Measurements from ENCODE around the gene STAB1.

The STAB1 gene

DNA sequence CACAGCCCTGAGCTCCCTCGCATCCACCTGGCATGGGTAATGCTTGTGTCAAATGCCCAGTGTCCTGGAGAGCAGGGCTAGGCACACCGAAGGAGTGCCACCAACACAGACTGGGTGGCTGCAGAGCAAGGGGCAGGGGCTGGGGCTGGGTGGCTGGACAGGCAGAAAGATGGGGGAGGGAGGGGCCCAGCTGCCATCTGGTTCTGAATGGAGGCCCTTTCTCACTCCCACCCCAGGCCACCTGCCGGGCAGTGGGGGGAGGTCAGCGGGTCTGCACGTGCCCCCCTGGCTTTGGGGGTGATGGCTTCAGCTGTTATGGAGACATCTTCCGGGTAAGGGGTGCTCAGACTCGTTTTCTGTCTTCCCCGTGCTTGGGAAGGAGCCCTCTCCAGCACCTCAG is 17.0 kb downstream of the STAB1 start:
- DNase-seq: no peak

DNA sequence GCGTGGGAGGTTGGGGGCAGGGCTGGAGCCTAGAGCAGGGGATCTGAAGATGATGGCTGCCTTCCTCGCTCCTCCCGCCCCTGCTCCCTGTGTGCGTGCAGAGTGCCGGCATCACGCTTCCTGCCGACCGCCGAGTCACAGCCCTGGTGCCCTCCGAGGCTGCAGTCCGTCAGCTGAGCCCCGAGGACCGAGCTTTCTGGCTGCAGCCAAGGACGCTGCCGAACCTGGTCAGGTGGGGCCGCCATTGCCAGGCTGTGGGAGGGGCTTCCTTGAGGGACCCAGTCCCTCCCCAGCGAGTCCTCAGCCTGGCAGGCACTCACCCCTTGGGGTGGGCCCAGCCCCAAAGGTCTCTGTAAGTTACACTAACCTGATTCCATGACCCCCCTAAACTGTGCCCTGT is 17.6 kb downstream of the STAB1 start:
- no peak for DNase-seq

DNA sequence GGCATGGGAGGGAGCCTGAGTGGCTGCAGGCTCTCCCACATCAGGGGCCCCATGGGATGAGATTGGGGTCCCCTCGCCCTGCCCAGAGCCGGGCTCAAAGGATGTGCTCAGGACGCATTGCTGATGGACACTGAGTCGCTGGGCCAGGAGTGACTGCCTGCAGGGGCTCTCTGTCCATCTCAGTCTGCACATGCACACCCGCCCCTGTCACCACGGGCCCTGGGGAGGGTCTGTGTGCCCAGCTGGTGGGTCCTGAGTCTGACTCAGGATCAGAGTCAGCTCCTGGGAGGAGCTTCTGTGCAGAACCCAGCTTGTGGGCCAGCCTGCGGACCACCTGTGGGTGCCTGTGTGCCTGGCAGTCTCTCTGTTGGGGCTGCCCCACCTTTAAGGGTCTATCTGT is 18.1 kb downstream of the STAB1 start:
- DNase-seq: no peak

GRCh38 chr3:52514576-52514975 is 19.4 kb downstream of the STAB1 start:
- DNase-seq: no peak

DNA sequence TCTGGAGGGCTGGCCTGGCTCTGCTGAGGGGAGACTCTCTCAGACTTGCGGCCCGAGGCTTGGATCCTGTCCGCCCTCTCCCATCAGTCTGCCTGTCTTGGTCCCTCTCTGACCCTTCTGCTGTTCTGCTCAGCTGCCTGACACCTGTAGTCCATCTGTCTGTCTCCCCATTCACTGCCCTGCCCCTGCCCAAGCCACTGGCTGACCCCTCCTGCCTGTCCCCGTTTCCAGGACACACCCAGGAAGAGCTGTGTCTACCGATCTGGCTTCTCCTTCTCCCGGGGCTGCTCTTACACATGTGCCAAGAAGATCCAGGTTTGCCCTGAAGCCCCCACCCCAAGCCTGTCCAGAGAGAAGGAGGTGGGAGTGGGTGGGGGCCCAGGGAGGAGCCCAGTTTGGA is 20.1 kb downstream of the STAB1 start:
- no peak for DNase-seq

DNA sequence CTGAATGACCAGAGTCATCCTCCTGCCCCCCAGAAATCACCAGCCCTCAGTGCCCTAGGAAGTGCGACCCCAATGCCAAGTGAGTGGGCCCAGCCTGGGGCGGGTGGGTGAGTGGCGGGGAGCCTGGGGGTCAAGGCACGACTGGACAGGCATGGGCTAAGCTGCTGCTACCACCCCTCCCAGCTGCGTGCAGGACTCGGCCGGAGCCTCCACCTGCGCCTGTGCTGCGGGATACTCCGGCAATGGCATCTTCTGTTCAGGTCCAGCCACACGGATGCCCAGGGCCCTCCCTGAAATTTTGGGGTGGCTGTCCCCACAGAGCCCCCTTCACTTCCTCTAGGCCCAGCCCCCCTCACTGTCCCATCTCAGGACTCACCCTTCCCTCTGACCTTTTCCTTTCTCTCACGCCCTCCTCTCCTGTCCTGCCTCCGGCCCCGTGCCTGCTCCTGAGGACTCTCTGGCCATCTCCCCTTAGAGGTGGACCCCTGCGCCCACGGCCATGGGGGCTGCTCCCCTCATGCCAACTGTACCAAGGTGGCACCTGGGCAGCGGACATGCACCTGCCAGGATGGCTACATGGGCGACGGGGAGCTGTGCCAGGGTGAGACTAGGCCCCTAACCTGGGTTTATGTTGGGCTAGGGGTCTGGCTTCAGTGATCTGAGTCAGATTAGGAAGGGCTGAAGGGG is 21.5 kb downstream of the STAB1 start:
- no peak for DNase-seq

GRCh38 chr3:52517796-52518722 is 22.9 kb downstream of the STAB1 start:
- DNase-seq: no peak

DNA sequence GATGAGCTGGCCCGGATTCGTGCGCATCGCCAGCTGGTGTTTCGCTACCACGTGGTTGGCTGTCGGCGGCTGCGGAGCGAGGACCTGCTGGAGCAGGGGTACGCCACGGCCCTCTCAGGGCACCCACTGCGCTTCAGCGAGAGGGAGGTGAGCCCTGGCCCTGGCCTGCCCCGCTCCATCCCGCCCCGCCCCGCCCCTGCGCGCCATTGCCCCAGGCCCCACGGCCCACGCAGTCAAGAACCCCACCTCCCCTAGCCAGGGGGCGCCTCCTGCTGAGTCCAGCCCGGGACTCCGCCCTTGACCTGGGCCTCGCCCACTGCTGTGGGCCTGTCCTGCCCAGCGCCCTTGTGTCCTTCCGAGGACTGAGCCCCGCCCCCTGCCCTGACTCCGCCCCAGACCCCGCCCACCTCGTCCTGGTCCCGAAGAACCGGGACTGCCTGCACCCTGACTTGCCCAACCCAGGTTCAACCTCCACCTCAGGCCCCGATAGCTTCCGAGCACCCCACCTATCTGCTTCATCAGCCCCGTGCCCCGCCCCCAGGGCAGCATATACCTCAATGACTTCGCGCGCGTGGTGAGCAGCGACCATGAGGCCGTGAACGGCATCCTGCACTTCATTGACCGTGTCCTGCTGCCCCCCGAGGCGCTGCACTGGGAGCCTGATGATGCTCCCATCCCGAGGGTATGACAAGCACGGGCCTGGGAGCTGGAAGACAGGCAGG is 23.7 kb downstream of the STAB1 start:
- no peak for DNase-seq

DNA sequence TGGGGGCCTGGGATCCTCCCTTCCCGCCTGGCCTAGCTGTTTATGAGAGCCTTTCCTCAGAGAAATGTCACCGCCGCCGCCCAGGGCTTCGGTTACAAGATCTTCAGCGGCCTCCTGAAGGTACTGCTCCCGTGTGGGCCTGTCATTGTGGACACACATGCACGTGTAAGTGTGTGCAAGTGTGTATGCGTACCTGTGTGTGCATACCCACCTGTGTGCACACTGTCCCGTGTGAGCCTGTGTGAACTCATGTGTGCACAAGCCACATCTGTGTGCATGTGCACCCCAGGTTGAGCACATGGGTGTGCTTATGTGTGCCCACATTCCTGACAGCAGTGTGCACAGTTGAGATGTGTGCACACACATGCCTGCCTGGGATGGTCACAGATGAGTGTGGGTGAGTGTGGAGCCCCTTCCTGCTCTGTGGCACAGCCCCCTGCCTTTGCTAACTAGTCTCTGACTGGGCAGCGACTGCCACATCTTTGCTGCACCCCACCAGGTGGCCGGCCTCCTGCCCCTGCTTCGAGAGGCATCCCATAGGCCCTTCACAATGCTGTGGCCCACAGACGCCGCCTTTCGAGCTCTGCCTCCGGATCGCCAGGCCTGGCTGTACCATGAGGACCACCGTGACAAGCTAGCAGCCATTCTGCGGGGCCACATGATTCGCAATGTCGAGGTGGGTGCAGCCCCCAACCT is 24.5 kb downstream of the STAB1 start:
- no peak for DNase-seq

- DNase-seq: no peak
These were observed 25.1 kb downstream of the STAB1 start for GRCh38 chr3:52520141-52520667.

DNA sequence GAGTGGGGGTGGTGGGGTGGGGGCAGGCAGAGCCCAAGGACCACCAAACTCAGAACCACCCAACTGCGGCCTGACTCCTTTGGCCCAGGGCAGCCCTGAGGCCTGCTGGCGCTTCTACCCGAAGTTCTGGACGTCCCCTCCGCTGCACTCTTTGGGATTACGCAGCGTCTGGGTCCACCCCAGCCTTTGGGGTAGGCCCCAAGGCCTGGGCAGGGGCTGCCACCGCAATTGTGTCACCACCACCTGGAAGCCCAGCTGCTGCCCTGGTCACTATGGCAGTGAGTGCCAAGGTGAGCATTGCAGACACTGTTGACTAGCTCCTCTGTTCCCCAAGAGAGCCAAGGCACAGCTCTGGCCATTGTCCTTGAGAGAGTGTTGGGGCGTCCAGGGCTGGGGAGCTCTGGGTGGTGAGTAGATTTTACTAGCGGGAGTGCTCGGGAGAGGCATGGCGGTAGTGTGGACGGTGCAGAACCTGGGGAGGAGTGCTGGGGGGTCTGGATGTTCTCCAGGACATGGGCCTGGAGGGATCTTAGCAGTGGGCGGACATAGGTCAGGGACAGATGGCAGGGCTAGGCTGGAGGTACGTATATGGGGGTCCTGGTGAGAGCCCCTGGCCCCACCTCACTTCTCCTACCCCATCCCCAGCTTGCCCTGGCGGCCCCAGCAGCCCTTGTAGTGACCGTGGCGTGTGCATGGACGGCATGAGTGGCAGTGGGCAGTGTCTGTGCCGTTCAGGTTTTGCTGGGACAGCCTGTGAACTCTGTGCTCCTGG is 25.8 kb downstream of the STAB1 start:
- DNase-seq: no peak

DNA sequence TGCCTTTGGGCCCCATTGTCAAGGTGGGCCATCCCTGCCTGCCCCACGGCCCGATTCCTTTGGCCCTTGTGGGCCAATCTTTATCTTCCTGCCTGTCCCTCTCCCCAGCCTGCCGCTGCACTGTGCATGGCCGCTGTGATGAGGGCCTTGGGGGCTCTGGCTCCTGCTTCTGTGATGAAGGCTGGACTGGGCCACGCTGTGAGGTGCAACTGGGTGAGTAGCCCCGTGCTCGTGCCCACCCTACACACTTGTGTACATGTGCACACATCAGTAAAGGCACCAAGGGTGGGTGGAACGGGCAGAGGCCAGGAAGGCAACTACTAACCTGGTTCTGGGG is 26.3 kb downstream of the STAB1 start:
- DNase-seq: no peak

DNA sequence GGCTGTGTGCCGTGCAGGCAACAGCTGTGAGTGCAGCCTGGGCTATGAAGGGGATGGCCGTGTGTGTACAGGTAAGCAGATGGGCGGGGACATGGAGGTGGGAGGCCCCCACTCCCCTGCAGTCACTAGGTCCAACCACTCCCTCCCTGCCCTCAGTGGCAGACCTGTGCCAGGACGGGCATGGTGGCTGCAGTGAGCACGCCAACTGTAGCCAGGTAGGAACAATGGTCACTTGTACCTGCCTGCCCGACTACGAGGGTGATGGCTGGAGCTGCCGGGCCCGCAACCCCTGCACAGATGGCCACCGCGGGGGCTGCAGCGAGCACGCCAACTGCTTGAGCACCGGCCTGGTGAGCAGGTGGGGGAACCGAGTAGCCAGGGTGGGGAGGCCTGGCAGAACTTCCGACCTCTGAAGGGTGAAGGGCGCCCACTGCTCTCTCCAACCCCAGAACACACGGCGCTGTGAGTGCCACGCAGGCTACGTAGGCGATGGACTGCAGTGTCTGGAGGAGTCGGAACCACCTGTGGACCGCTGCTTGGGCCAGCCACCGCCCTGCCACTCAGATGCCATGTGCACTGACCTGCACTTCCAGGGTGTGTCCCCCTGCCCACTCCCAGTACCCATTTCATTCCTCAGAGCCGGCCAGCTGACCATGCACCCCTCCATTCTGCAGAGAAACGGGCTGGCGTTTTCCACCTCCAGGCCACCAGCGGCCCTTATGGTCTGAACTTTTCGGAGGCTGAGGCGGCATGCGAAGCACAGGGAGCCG is 26.9 kb downstream of the STAB1 start:
- DNase-seq: no peak

GRCh38 chr3:52522651-52523251 is 27.6 kb downstream of the STAB1 start:
- no peak for DNase-seq

- no peak for DNase-seq
These were observed 28.5 kb downstream of the STAB1 start for GRCh38 chr3:52523386-52524257.

DNA sequence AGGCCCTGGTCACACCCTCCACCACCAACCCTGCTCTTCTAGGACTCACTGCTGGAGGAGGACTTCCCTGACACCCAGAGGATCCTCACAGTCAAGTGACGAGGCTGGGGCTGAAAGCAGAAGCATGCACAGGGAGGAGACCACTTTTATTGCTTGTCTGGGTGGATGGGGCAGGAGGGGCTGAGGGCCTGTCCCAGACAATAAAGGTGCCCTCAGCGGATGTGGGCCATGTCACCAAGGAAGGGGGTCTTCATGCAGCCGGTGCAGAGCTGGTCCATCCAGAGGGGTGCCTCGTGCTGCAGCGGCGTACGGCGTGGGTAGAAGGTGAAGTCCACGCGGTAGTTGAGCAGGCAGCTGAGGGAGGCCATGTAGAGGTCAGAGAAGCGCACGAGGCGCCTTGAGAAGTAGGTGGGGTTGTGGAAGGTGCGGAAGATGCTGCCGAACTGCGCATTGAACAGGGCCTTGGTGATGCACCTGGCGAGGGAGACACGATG is 29.2 kb downstream of the STAB1 start:
- no peak for DNase-seq

- DNase-seq: no peak
These were observed 29.9 kb downstream of the STAB1 start for GRCh38 chr3:52524752-52525679.

Data from fibroblast of skin of abdomen (primary cell).